Activated T-helper 2 cell treated with anti-CD3 and anti-CD28 coated beads, Interferon-gamma antibody, Interleukin-2, Interleukin-4, amounts not matched to agents 10 μg/mL and 5 μg/mL and 100 μg/mL, durations not matched to agents 14 hours and 24 hours and 36 hours (primary cell): Measurements from ENCODE around the gene FBRSL1. TPM values are rescaled to one million over a fixed set of nuclear protein-coding genes. Genes with fewer than 3 reads are reported as not detected.

Experiments
- DNase-seq: peaks from one replicate; pipeline ENCODE4 v3.0.0; 2021; ENCODE audit warnings: low spot score
- H3K27ac Mint-ChIP-seq: one replicate; pipeline ENCODE4 v1.8.0; 2021; ENCODE audit warnings: mixed read lengths
- H3K27me3 Mint-ChIP-seq: one replicate; pipeline ENCODE4 v1.8.0; 2021; ENCODE audit warnings: low read depth, mixed read lengths
- H3K36me3 Mint-ChIP-seq: one replicate; pipeline ENCODE4 v1.8.0; 2021; ENCODE audit warnings: low read depth, mixed read lengths
- H3K4me1 Mint-ChIP-seq: one replicate; pipeline ENCODE4 v1.8.0; 2021; ENCODE audit warnings: low read depth, mixed read lengths
- H3K4me3 Mint-ChIP-seq: one replicate; pipeline ENCODE4 v1.8.0; 2021; ENCODE audit warnings: low read depth, mild to moderate bottlenecking, moderate library complexity, mixed read lengths
- H3K9me3 Mint-ChIP-seq: one replicate; pipeline ENCODE4 v1.8.0; 2021; ENCODE audit warnings: mixed read lengths
- intact Hi-C: fragments of 100-400 bp; cut with micrococcal nuclease; formaldehyde crosslinking; loops from one replicate; pipeline ENCODE4 v1.15.1; 2023
- total RNA-seq: library from RNA; stranded (reverse); gene quantifications from 2 replicates; pipeline ENCODE4 v1.2.3, GENCODE V29; 2022

Gene FBRSL1
- total RNA-seq, 1 donor from 2014 or later: 66.0 TPM

DNA sequence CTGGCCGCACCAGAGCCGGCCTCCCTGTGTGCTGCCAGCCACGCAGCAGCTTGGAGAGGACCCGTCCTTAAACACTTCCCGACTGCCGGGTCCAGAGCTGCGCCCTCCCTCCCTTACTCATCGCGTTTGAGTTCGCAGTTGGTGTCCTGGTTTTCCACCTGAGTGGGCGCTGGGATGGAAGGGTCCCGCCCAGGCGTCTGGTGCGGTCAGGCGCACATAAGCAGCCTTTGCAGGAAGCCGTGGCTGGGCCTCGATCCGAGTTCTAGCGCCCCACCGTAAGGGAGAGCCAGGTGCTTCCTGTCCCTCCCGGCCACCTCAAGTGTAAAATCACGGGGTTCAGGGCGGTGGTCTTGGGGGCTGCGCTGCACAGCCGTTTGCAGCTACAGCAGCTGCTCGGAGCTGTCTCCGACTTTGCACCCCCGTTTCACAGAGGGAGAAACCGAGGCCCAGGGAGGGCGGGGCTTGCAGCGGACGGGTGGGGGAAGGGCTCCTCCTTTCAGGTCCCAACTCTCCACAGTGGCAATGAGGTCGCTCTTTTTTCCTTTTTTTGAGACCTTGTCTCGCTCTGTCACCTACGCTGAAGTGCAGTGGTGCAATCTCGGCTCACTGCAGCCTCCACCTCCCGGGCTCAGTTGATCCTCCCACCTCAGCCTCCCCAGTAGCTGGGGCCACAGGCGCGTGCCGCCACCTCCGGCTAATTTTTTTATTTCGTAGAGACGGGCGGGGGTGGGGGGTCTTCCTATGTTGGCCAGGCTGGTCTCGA, 69.1 kb downstream of the FBRSL1 start:
- Mint-ChIP-seq H3K4me1 (peaks cover 8% of the 10 kb centered on the region), H3K27me3 (peaks cover 6% of the 10 kb centered on the region), H3K4me3 (peak overlapping the region; percentile 67), H3K27ac (no peak overlapping the region), H3K36me3 (no peaks in the 10 kb centered on the region), H3K9me3 (no peaks in the 10 kb centered on the region)
- intact Hi-C loops: no loop called here
- DNase-seq: no peak

DNA sequence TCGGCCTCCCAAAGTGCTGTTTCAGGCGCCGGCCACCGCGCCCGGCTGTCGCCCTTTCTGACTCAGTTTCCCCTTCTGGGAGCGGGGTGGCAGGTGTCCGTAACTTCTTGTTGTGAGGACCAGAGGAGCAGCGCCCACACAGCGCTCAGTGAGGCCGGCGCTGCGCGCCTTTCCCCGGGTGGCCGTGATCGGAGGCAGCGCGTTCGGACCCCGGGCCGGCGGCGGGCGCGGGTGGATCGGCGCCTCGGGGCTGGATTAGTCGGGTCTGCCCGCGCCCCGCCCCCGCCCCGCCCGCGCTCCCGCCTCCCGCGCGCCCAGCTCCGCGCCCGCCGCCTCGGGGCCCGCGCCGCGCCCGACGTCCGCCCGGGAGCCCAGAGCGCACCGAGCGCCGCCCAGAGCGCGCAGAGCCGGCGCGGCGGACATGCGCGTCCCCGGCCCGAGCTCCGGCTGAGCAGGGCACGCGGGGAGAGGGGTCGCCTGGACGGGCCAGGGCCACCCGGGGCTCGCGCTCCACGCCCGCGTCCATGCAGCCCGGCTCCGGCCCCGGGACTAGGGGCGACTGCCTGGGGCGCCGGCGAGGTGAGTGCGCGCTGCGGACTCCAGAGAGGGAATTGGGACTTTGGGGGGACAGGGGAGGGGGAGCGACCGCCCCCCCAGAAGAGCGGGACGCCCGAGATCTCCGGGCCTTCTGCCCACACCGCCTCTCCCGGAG, 69.9 kb downstream of the FBRSL1 start:
- DNase-seq: peak; percentile 47
- Mint-ChIP-seq H3K9me3 (no peaks in the 10 kb centered on the region), H3K27me3 (peaks cover 6% of the 10 kb centered on the region), H3K27ac (no peak overlapping the region), H3K4me3 (peak overlapping the region; percentile 67), H3K36me3 (no peaks in the 10 kb centered on the region), H3K4me1 (peaks cover 8% of the 10 kb centered on the region)
- intact Hi-C loops: loop anchor here (5.0 kb wide), 1 partner anchor 408 kb away; no protein-coding TSS in a partner anchor

DNA sequence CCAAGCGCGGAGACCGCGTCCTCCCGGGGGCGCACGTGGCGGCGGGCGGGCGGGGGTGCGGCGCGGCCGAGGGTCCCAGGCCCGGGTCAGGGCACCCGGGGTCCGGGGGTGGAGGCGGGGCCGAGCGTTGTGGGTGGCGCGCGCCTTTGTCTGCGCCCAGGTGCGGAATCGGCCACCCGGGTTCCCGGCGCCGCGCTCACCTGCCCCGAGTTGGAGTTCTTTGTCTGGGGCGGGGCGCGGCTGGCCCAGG, 70.3 kb downstream of the FBRSL1 start:
- intact Hi-C loops: loop anchor here (5.0 kb wide), 1 partner anchor 408 kb away; no protein-coding TSS in a partner anchor
- H3K4me3 Mint-ChIP-seq: peak overlapping the region; percentile 57
- H3K36me3 Mint-ChIP-seq: no peaks in the 10 kb centered on the region
- DNase-seq: no peak
- H3K4me1 Mint-ChIP-seq: peaks cover 8% of the 10 kb centered on the region
- peaks cover 6% of the 10 kb centered on the region for H3K27me3 Mint-ChIP-seq
- no peaks in the 10 kb centered on the region for H3K9me3 Mint-ChIP-seq
- H3K27ac Mint-ChIP-seq: no peak overlapping the region

DNA sequence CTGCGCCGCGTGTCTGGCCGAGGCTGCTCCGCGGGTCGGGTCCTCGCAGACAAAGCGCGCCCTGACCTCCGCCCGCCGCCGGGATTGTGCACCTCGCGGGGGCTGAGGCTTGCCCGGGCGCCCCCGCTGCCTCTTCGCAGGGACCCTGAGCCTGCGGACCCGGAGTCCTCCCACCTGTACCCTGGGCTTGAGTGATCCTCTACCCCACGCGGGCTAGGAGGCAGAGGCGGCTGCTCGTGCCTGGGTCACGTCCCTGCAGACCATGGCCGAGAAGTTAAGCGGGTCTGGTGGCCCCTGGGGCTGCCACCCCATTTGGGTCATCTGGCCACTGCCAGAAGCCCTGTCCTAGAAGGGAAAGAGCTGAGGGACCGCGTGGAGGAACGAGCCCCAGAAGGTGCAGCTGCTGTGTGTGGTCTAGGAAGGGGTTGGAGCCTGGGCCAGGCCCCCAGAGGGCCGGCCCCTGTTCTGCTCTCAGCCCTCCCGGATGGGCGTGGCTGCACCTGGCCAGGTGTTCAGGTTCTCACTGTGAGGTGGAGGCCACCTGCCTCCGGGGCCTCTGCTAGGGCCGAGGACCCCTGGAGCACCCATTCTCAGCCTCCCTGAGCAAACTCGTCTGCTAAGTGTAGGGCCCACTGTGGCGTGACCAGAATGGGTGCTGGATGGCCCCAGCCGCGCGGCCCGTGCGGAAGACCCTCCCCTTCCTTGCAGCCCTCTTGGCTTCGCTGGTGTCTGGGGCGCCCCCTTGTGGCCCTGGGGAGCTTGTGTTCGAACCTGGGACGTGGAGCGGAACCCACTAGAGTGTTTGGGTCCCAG, 70.9 kb downstream of the FBRSL1 start:
- intact Hi-C loops: loop anchor here (1.0 to 5.0 kb wide), 2 partner anchors 146 to 409 kb away; no protein-coding TSS in a partner anchor
- Mint-ChIP-seq H3K36me3 (no peaks in the 10 kb centered on the region), H3K27ac (no peak overlapping the region)

More for the DNA sequence above, 70.9 kb downstream of the FBRSL1 start:
- DNase-seq: peak; percentile 60
- H3K27me3 Mint-ChIP-seq: peaks cover 6% of the 10 kb centered on the region
- no peaks in the 10 kb centered on the region for H3K9me3 Mint-ChIP-seq
- peaks cover 8% of the 10 kb centered on the region for H3K4me1 Mint-ChIP-seq
- peak overlapping the region; percentile 71 for H3K4me3 Mint-ChIP-seq

Other genes starting within 250 kb of the FBRSL1 start
- gene GALNT9, start 160.6 kb upstream of the FBRSL1 start, total RNA-seq: not detected in 2 replicates
- gene LRCOL1, start 120.4 kb downstream of the FBRSL1 start, total RNA-seq: not detected in 2 replicates
- not detected in 2 replicates for gene P2RX2, start 128.6 kb downstream of the FBRSL1 start, total RNA-seq
- gene POLE, start 197.2 kb downstream of the FBRSL1 start, total RNA-seq: 152 and 159 TPM in 2 replicates
- gene PXMP2, start 197.4 kb downstream of the FBRSL1 start, total RNA-seq: 19.1 and 23.2 TPM in 2 replicates
- gene PGAM5, start 220.7 kb downstream of the FBRSL1 start, total RNA-seq: 78.6 and 80.7 TPM in 2 replicates